GM23338 (cell line): Measurements from ENCODE around the gene ATG7. TPM values are rescaled to one million over a fixed set of nuclear protein-coding genes. Genes with fewer than 3 reads are reported as not detected.
"Not testable (repeated sequence)": the region's sequence is repeated elsewhere in the genome, so short reads cannot be mapped to it uniquely, and the experiment has no call there.

Source experiments
- ATAC-seq: fragments of 200-7000 bp; cut with Tn5 transposase; 3 replicates; pipeline ENCODE4 v1.9.1; 2020
- DNase-seq: peaks from one replicate; pipeline ENCODE4 v3.0.0-alpha.2; 2015; ENCODE audit warnings: low spot score
- H2AFZ ChIP-seq: fragments of 200-600 bp; sonication (generic); 2 replicates; pipeline ENCODE4 v1.8.0; 2016; ENCODE audit warnings: antibody characterized with exemption, mild to moderate bottlenecking, moderate library complexity
- H3F3A ChIP-seq: fragments of 200-600 bp; sonication (generic); replicated peaks from 2 replicates; pipeline ENCODE4 v1.8.0; 2017; ENCODE audit warnings: antibody characterized with exemption, mixed run types, low read depth
- H3K27ac ChIP-seq: fragments of 200-600 bp; sonication (generic); 2 replicates; pipeline ENCODE4 v1.6.1; 2016; ENCODE audit warnings: low read depth
- H3K27me3 ChIP-seq: fragments of 200-600 bp; sonication (generic); 2 replicates; pipeline ENCODE4 v1.8.0; 2016; ENCODE audit warnings: mild to moderate bottlenecking, mixed run types, moderate library complexity; ENCODE audit not compliant: insufficient read depth
- H3K36me3 ChIP-seq: fragments of 200-600 bp; sonication (generic); 2 replicates; pipeline ENCODE4 v1.8.0; 2016; ENCODE audit warnings: mild to moderate bottlenecking; ENCODE audit not compliant: insufficient read depth
- H3K4me1 ChIP-seq: fragments of 200-600 bp; sonication (generic); 2 replicates; pipeline ENCODE4 v1.8.0; 2016; ENCODE audit warnings: mild to moderate bottlenecking, moderate library complexity; ENCODE audit not compliant: insufficient read depth
- H3K4me2 ChIP-seq: fragments of 200-600 bp; sonication (generic); 2 replicates; pipeline ENCODE4 v1.7.1; 2017; ENCODE audit warnings: mixed run types
- H3K4me3 ChIP-seq: fragments of 200-600 bp; sonication (generic); 2 replicates; pipeline ENCODE4 v1.6.1; 2016; ENCODE audit warnings: mixed run types
- H3K79me2 ChIP-seq: fragments of 200-600 bp; sonication (generic); replicated peaks from 2 replicates; pipeline ENCODE4 v1.8.0; 2017; ENCODE audit warnings: mild to moderate bottlenecking; ENCODE audit not compliant: insufficient read depth
- H3K9me2 ChIP-seq: fragments of 200-600 bp; sonication (generic); 2 replicates; pipeline ENCODE4 v1.8.0; 2017; ENCODE audit not compliant: insufficient read depth
- H4K20me1 ChIP-seq: fragments of 200-600 bp; sonication (generic); replicated peaks from 2 replicates; pipeline ENCODE4 v1.8.0; 2017; ENCODE audit warnings: mild to moderate bottlenecking; ENCODE audit not compliant: insufficient read depth
- H3K27ac Mint-ChIP-seq: 2 replicates; pipeline ENCODE4 v1.8.0; 2020; ENCODE audit warnings: inconsistent platforms, mild to moderate bottlenecking, moderate library complexity, mixed read lengths
- H3K27me3 Mint-ChIP-seq: 3 replicates; pipeline ENCODE4 v1.8.0; 2022; ENCODE audit warnings: low read depth, mild to moderate bottlenecking, moderate library complexity, mixed read lengths, inconsistent platforms; ENCODE audit not compliant: insufficient read depth, poor library complexity
- H3K36me3 Mint-ChIP-seq: 3 replicates; pipeline ENCODE4 v1.8.0; 2021; ENCODE audit warnings: low read depth, mild to moderate bottlenecking, inconsistent platforms, moderate library complexity, mixed read lengths
- H3K4me1 Mint-ChIP-seq: 3 replicates; pipeline ENCODE4 v1.8.0; 2020; ENCODE audit warnings: mild to moderate bottlenecking, inconsistent platforms, mixed read lengths
- H3K4me3 Mint-ChIP-seq: 3 replicates; pipeline ENCODE4 v1.8.0; 2021; ENCODE audit warnings: moderate library complexity, mild to moderate bottlenecking, inconsistent platforms, mixed read lengths
- H3K9me3 Mint-ChIP-seq: 3 replicates; pipeline ENCODE4 v1.8.0; 2020; ENCODE audit warnings: moderate library complexity, mild to moderate bottlenecking, inconsistent platforms, mixed read lengths
- EZH2 ChIP-seq: fragments of 200-600 bp; sonication (generic); IDR thresholded peaks from one replicate; pipeline ENCODE4 v1.8.0; 2017; ENCODE audit warnings: antibody characterized with exemption, mild to moderate bottlenecking, low read depth; ENCODE audit not compliant: unreplicated experiment
- EZH2phosphoT487 ChIP-seq: fragments of 200-600 bp; sonication (generic); IDR thresholded peaks from one replicate; pipeline ENCODE4 v1.8.1; 2018; ENCODE audit warnings: antibody characterized with exemption; ENCODE audit not compliant: unreplicated experiment
- ZNF114 ChIP-seq: fragments of 250-450 bp; sonication (Bioruptor Pico); IDR thresholded peaks from 2 replicates; pipeline ENCODE4 v1.5.0; 2020; ENCODE audit warnings: mild to moderate bottlenecking, moderate library complexity
- ZNF331 ChIP-seq: fragments of 250-450 bp; sonication (Bioruptor Pico); IDR thresholded peaks from 2 replicates; pipeline ENCODE4 v1.5.0; 2020; ENCODE audit warnings: low read depth, mild to moderate bottlenecking, moderate library complexity
- polyA plus RNA-seq: library from polyadenylated mRNA; unstranded; fragments of >200 nt; fragmentation: Nextera tagmentation; extraction: Ambion mirVana; gene quantifications from 2 replicates; pipeline ENCODE4 v1.2.1, GENCODE V29; 2016
- total RNA-seq: library from RNA; depleted of rRNA; stranded (reverse); fragments of >200 nt; shearing (Covaris generic); gene quantifications from 2 replicates; pipeline ENCODE4 v1.2.3, GENCODE V29; 2014
- TF ChIP-seq, protein P1 (sequence below), 2 experiments: fragments of 200-600 bp in 1 of 2; sonication (generic) in 1 of 2; conservative IDR thresholded peaks; 2 replicates each; pipeline versions ENCODE4 v1.5.1 to v1.6.1; 2016 to 2017; ENCODE audit warnings: antibody characterized with exemption in 2 of 2, low read depth in 2 of 2, mild to moderate bottlenecking in 2 of 2, moderate library complexity in 1 of 2
- TF ChIP-seq, protein P2 (sequence below): IDR thresholded peaks from one replicate; pipeline ENCODE4 v1.6.1; 2018; ENCODE audit warnings: antibody characterized with exemption; ENCODE audit not compliant: unreplicated experiment

The ATG7 gene
- total and polyA plus RNA-seq, 2 experiments from 2014 or later = 16.2 to 36.7 TPM

DNA sequence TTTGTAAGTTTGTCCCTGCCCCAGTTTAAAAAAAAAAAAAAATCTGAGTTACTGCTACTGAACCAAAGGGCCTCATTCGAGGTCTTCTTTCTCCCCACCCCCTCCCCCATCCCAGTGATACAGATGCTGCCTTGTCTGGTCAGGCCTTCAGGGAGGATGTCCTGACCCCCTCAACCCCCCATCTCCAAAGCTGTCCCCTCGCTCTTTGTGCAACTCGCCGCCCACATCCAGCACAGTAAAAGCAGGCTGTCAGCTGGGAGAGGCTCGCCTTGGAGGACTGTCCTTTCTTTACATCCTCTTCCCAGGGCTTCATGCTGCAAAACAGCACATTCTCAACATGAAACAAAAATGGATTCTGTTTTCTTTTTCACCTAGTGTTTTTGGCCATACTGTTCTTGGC is 238.2 kb downstream of the ATG7 start (continued):
- TF ChIP-seq, protein P1, sequence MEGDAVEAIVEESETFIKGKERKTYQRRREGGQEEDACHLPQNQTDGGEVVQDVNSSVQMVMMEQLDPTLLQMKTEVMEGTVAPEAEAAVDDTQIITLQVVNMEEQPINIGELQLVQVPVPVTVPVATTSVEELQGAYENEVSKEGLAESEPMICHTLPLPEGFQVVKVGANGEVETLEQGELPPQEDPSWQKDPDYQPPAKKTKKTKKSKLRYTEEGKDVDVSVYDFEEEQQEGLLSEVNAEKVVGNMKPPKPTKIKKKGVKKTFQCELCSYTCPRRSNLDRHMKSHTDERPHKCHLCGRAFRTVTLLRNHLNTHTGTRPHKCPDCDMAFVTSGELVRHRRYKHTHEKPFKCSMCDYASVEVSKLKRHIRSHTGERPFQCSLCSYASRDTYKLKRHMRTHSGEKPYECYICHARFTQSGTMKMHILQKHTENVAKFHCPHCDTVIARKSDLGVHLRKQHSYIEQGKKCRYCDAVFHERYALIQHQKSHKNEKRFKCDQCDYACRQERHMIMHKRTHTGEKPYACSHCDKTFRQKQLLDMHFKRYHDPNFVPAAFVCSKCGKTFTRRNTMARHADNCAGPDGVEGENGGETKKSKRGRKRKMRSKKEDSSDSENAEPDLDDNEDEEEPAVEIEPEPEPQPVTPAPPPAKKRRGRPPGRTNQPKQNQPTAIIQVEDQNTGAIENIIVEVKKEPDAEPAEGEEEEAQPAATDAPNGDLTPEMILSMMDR (conservative IDR thresholded peaks at IDR 0.05; ENCODE audit: low read depth in 2 of 2) = no peak
- TF ChIP-seq ZNF331 (CRISPR knock-in tag) (no peak), EZH2phosphoT487 (no peak), EZH2 (no peak), ZNF114 (no peak)
- TF ChIP-seq, protein P2, sequence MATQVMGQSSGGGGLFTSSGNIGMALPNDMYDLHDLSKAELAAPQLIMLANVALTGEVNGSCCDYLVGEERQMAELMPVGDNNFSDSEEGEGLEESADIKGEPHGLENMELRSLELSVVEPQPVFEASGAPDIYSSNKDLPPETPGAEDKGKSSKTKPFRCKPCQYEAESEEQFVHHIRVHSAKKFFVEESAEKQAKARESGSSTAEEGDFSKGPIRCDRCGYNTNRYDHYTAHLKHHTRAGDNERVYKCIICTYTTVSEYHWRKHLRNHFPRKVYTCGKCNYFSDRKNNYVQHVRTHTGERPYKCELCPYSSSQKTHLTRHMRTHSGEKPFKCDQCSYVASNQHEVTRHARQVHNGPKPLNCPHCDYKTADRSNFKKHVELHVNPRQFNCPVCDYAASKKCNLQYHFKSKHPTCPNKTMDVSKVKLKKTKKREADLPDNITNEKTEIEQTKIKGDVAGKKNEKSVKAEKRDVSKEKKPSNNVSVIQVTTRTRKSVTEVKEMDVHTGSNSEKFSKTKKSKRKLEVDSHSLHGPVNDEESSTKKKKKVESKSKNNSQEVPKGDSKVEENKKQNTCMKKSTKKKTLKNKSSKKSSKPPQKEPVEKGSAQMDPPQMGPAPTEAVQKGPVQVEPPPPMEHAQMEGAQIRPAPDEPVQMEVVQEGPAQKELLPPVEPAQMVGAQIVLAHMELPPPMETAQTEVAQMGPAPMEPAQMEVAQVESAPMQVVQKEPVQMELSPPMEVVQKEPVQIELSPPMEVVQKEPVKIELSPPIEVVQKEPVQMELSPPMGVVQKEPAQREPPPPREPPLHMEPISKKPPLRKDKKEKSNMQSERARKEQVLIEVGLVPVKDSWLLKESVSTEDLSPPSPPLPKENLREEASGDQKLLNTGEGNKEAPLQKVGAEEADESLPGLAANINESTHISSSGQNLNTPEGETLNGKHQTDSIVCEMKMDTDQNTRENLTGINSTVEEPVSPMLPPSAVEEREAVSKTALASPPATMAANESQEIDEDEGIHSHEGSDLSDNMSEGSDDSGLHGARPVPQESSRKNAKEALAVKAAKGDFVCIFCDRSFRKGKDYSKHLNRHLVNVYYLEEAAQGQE = no peak

DNA sequence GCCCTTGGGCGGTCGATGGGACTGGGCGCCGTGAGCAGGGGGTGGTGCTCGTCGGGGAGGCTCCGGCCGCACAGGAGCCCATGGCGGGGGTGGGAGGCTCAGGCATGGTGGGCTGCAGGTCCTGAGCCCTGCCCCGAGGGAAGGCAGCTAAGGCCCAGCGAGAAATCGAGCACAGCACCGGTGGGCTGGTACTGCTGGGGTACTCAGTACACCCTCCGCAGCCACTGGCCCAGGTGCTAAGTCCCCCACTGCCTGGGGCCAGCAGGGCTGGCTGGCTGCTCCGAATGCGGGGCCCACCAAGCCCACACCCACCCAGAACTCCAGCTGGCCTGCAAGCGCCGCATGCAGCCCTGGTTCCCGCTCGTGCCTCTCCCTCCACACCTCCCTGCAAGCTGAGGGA is 239.4 kb downstream of the ATG7 start:
- H3K4me2 ChIP-seq, H3K27me3 Mint-ChIP-seq, H2AFZ ChIP-seq, DNase-seq, H3K27ac ChIP-seq, H3K79me2 ChIP-seq, H3K36me3 ChIP-seq, H3K27me3 ChIP-seq, H3K27ac Mint-ChIP-seq, H3K4me3 ChIP-seq, H3F3A ChIP-seq, H4K20me1 ChIP-seq, H3K9me2 ChIP-seq, H3K4me3 Mint-ChIP-seq, ATAC-seq: not testable (repeated sequence)
- Mint-ChIP-seq H3K9me3 (peaks cover 11% of the 10 kb centered on the region), H3K36me3 (peaks cover 19% of the 10 kb centered on the region), H3K4me1 (peaks cover 37% of the 10 kb centered on the region)
- peaks cover 24% of the 10 kb centered on the region for H3K4me1 ChIP-seq

DNA sequence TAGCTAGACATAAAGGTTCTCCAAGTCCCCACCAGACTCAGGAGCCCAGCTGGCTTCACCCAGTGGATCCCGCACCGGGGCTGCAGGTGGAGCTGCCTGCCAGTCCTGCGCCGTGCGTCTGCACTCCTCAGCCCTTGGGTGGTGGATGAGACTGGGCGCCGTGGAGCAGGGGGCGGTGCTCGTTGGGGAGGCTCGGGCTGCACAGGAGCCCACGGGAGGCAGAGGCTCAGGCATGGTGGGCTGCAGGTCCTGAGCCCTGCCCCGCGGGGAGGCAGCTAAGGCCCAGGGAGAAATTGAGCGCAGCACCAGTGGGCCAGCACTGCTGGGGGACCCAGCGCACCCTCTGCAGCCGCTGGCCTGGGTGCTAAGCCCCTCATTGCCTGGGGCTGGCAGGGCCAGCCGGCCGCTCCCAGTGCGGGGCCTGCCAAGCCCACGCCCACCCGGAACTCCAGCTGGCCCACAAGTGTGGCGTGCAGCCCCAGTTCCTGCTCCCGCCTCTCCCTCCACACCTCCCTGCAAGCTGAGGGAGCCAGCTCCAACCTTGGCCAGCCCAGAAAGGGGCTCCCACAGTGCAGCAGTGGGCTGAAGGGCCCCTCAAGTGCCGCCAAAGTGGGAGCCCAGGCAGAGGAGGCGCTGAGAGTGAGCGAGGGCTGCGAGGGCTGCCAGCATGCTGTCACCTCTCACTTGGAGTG is 241.1 kb downstream of the ATG7 start:
- Mint-ChIP-seq H3K4me1 (peaks cover 42% of the 10 kb centered on the region), H3K36me3 (peaks cover 19% of the 10 kb centered on the region), H3K9me3 (peaks cover 11% of the 10 kb centered on the region)
- H3K27ac Mint-ChIP-seq, H4K20me1 ChIP-seq, H3K27me3 Mint-ChIP-seq, H3K9me2 ChIP-seq, H3K36me3 ChIP-seq, H3K4me3 Mint-ChIP-seq, DNase-seq, H3K27me3 ChIP-seq, H3K4me3 ChIP-seq, H2AFZ ChIP-seq, ATAC-seq, H3K27ac ChIP-seq, H3K79me2 ChIP-seq, H3K4me2 ChIP-seq, H3F3A ChIP-seq: not testable (repeated sequence)
- peaks cover 24% of the 10 kb centered on the region for H3K4me1 ChIP-seq
